NCI-H1092 treated with DMSO at 0.1 percent for 48 hours (cell line): ENCODE measurements around the gene SDE2.
"Not testable (repeated sequence)": the region's sequence is repeated elsewhere in the genome, so short reads cannot be mapped to it uniquely, and the experiment has no call there.

Experiments
- DNase-seq: peaks from one replicate; lab custom pipeline; 2025; lab: John Stamatoyannopoulos, UW

Gene SDE2

GRCh38 chr1:225999227-225999911, at the start of gene SDE2:
Gene SDE2, minus strand, starts transcription at chr1:225999343. Its CDS starts 31 bp downstream, at chr1:225999312.
- DNase-seq, result peak; percentile 99

- no peak for DNase-seq
Measured at GRCh38 chr1:226048886-226049285, 49.7 kb upstream of the SDE2 start.

GRCh38 chr1:226047495-226047894, 48.4 kb upstream of the SDE2 start:
- no peak for DNase-seq

- DNase-seq, result no peak
Measured at GRCh38 chr1:226046240-226046639, 47.1 kb upstream of the SDE2 start.

GRCh38 chr1:226044514-226045101, 45.5 kb upstream of the SDE2 start:
- no peak for DNase-seq

- no peak for DNase-seq
Measured at GRCh38 chr1:226041419-226041818, 42.3 kb upstream of the SDE2 start.

- no peak for DNase-seq
Measured at GRCh38 chr1:226038661-226039060, 39.5 kb upstream of the SDE2 start.

GRCh38 chr1:226035915-226036314, 36.8 kb upstream of the SDE2 start:
- DNase-seq, result no peak

GRCh38 chr1:226034482-226034881, 35.3 kb upstream of the SDE2 start:
- DNase-seq, result no peak

- DNase-seq, result no peak
Measured at GRCh38 chr1:226033991-226034390, 34.8 kb upstream of the SDE2 start.

GRCh38 chr1:226033582-226033981, 34.4 kb upstream of the SDE2 start:
- no peak for DNase-seq

- DNase-seq, result no peak
Measured at GRCh38 chr1:226029568-226030225, 30.6 kb upstream of the SDE2 start.

- DNase-seq, result no peak
Measured at GRCh38 chr1:226029093-226029496, 30.0 kb upstream of the SDE2 start.

GRCh38 chr1:226027538-226028217, 28.5 kb upstream of the SDE2 start:
- no peak for DNase-seq

- DNase-seq, result no peak
Measured at GRCh38 chr1:226026833-226027232, 27.7 kb upstream of the SDE2 start.

GRCh38 chr1:226023735-226024134, 24.6 kb upstream of the SDE2 start:
- DNase-seq, result no peak

- no peak for DNase-seq
Measured at GRCh38 chr1:226021801-226022200, 22.7 kb upstream of the SDE2 start.

- no peak for DNase-seq
Measured at GRCh38 chr1:226021401-226021800, 22.3 kb upstream of the SDE2 start.

- DNase-seq, result peak; percentile 34
Measured at GRCh38 chr1:226019572-226019971, 20.4 kb upstream of the SDE2 start.

- no peak for DNase-seq
Measured at GRCh38 chr1:226017070-226017469, 17.9 kb upstream of the SDE2 start.

- DNase-seq, result no peak
Measured at GRCh38 chr1:226009650-226010044, 10.5 kb upstream of the SDE2 start.

- DNase-seq, result not testable (repeated sequence)
Measured at GRCh38 chr1:226007126-226007892, 8.2 kb upstream of the SDE2 start.
